Midbrain (tissue), 1 donor: Measurements from ENCODE around the gene C1QTNF9B.

ENCODE experiments used
- DNase-seq: peaks from one replicate; lab custom pipeline; 2025; lab: John Stamatoyannopoulos, UW

C1QTNF9B gene

DNA sequence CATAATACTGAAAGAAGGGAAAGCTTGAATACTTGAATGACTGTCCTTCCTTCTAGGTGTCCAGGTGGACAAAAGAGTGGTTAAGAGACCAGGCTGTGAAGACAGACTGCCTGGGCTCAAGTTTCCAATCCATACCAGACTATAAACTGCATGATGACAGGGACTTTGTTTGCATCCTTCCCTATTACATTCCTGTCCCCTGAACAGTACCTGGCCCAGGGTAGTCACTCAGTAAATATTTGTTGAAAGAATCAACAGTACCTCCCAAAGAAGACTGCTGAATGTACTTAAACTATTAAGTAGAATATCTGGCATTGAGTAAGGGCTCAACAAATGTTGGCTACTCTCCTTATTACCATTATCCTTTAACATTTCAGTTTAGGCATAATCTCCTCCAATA is 37.8 kb downstream of the C1QTNF9B start:
- DNase-seq, result no peak

DNA sequence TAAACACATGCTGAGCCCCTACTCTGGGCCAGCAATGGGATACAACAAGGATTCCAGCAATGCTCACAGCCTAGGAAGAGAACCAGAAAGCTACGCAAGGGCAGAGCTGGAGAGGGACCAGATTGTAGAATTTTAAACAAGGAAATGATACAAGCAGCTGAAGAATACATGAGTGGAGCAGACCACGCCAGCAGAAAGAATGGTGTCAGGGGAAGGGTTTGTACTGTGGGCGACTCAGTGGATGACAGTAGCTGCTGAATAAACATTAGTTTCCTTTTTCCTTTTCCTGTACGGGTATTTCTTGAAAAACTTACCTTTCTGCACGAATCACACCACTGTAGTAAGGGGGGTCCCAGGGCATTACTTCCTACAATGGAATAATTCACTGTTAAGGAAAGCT is 38.8 kb downstream of the C1QTNF9B start:
- DNase-seq, result no peak

DNA sequence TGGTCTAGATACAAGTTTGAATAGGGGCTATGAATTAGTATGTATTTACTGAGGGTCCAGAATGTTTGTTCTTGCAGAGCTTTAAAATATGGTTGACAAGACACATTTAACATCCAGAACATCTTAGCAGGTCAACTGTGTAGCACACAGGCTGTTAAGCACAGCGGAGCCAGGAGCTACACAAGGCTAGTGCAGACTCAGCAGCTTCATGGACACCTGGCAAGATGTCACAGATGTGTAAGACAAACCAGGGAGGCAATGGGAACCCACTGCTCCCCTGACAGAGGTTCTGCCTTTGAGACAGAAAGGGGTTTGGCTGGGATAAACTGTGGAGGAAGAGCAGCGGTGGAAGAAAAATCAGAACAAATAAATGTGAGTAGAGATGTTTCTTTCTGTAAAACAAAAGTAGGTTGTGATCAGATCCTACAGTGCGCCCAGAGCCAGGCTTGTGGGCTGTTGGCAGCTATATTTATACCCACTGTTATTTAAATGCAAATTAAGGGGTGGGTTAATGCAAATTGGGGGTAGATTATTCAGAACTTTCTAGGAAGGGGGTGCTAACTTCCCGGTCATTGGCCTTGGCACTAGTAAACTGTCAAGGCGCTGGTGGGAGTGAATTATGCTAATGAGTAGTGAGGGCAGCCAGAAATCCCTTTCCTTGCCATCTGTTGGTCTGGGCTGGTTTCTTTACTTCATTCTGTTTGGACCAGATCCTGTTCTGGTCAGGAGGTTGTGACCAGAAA is 41.1 kb downstream of the C1QTNF9B start:
- DNase-seq, result peak; percentile 39

DNA sequence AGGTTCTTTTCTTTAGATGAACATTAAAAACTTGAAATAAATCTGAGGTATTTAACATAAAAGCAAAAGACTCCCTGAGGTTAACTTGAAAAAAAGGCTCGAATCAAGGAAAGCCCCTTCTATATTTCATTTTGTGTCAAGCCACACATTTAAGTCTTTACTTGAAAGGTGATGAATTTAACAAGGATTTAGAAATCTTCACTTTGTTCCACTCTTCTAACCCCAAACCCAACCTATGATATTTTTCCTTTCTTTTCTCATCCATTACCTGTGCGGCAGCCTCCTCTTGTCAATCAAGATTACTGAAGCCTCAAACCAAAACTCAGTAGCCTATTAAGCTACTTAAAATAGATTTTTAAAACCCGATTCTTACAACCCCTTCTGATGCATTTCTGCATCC is 41.9 kb downstream of the C1QTNF9B start:
- DNase-seq, result no peak

DNA sequence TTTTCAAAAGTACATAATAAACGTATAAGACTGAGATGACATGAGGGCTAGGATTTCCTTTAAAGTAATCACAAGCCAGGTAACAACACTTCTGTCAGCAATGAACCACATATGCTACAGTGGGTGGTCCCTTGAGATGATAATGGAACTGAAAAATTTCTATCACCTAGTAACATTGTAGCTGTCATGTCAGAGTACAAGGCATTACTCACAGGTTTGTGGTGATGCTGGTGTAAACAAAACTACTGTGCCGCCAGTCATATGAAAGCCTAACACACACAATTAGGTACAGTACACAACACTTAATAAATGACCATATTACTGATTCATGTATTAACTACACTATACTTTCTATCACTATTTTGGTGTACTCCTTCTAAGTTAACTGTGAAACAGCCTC is 45.0 kb downstream of the C1QTNF9B start:
- no peak for DNase-seq

DNA sequence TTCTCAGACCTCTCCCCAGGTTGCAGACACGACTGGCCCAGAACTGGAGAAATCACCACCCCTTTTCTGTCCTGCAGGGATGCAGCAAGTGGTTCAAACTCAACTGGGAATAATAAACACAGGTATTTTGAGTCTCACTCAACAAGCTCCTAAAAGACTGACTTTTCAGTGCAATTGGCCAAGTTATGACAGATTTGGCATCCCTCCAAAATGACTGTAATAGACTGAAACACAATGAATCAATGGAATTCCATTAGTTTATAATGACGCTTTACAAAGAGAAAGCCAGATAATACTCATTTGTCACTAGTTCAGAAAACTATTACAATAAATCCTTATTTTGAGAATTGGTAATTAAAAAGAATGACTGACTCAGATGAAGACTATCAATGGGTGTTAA is 46.2 kb downstream of the C1QTNF9B start:
- DNase-seq, result no peak

DNA sequence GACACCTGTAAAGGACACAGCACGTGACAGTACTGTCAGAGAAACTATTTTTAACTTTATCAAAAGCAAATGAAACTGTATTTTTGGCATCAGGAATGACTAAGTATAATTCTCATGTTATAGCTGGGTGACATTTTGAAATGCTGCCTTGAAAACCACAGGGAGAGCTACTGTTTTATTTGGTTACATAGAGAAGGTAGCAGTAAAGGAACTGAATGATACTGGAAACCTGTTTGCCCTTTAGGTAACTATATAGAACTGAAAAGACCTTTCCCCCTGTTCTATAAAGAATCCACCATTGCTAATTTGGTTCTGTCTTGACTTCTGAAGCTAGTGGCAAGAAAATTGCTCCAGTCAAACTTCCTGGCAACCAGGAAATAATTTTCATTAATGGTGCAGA is 47.2 kb downstream of the C1QTNF9B start:
- DNase-seq, result no peak

DNA sequence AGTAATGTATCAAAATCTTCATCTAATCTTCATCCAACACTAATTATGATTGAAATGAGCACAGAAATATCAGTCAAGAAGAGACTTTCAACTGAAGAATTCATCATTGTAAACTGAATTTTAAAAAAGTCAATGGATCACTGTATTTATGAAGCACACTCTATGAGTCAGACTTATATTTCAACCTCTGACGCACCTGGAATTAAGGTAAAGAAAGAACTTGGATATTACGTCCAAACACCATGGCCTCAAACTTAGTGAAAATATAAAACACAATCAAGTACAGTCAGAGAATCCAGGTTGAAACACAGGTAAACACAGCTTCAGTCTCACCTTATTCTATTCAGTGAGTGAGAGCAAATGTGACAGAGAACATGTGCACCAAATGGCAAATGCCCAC is 47.6 kb downstream of the C1QTNF9B start:
- no peak for DNase-seq

DNA sequence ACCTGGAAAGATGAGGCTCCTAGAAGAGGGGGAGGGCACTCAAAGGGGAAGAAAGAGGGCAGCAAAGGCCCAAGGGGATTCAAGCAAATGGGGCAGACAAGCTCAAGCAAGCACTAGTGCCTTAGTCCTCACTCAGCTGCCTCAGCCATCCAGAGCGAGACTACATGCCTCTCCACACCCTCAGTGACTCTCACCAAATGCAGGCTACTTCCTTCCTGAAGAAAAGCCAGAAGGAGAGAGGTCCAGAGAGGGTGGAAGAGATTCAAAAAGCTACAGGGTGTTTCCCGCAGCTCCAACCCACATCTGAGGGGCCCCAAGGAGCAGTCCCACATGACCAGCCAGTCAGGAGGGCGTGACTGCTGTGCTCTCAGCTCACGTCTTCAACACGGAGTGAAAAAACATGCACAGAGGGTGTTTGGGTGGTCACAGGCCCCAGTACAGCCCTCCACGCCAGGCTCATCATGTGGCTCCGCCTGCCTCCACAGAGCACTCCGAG is 48.6 kb downstream of the C1QTNF9B start:
- DNase-seq, result no peak

DNA sequence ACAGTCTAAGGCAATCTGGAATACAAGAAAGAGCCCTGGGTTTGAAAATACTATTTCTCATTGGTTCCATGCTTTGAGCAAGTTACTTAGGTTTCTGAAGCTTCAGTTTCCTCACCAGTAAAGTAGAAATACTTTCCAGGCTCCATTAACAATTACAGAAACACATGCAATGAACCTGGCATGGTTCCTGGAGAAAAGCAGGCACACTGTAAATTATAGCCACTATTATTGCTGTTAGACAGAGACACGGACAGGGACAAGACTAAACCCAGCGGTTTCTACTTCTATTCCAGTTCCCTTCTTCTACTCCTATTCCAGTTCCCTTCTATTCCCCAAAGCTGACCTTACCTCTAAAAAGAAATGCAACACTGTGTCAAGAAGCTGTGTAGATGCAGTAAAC is 49.3 kb downstream of the C1QTNF9B start:
- no peak for DNase-seq

DNA sequence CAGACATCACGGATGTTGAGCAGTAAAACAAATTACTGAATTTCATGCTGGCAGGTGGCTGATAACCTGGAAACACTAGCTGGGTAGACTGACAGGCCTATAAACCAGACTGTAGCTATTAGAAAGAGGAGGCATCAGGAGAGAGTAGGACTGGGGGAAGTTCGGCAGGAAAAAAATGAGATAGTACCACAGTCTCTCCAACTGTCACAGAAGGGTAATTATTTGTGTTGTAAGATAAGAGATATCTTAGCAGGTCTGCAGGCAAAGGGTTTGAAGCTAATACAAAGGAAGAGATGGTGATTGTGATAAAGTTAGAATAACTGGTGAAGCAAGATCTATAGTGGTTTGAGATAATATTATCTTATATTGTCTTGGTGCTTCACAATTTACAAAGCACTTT is 49.8 kb downstream of the C1QTNF9B start:
- no peak for DNase-seq

DNA sequence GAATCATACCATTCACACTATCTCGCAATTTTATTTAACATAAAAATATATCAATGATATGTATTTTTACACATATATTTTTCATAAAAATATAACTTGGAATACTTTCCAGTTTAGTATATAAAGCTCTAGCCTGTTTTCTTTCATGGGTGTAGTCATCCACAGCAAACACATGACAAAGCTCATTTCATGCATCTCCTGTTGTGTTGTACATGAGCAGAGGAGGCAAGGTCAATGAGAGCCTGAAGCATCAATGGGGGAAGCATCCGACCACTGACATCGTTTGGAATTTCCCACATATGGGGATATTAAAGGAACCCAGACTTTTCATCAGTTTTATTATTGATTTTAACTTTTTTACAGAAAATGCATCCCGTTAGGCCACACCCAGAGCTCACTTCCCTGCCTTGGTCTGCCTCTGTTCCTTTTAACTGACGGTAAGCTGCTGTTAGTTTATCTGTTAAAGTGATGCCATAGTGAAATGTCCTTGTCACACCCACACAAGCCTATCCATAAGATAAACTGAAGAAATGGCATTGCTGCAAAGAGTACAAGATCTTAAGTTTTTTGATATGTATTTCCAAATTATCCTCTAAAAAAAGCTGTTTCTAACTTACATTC is 52.1 kb downstream of the C1QTNF9B start:
- no peak for DNase-seq

DNA sequence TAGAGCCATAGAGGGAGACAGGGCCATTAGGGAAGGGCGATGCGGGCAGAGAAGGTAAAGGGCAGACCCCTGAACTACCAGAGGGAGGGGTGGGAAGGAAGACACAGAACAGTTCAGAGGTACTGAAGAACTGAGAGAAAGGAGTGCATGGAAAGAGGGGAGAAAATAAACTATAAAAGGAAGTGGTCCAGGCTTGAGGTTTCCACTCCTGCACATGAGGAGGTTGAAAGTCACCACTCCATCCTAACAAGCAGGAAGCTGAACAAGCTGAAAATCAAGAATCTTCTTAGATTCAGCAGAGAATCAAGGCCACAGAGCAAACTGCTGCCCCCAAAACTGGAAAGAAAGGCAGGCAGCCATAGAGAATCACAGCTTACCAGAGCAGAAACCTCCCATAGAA is 53.2 kb downstream of the C1QTNF9B start:
- no peak for DNase-seq

DNA sequence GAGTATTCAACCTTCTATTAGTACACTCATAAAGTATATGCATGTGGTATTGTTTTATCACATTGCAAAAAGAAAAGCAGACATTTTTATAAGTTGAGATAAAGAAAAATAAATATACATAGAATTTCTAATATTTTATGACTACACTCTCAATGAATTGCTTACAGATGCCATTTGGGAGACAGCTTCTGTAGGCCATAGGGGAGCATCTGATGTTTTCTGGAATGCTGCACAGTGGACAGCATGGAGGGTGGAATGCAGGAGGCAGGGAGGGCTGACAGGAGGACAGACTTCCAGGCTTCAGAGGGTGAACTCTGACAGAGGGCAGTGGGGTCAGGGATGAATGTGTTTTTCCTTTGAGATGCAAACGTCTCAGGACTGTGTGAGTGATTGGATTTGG is 53.9 kb downstream of the C1QTNF9B start:
- no peak for DNase-seq

DNA sequence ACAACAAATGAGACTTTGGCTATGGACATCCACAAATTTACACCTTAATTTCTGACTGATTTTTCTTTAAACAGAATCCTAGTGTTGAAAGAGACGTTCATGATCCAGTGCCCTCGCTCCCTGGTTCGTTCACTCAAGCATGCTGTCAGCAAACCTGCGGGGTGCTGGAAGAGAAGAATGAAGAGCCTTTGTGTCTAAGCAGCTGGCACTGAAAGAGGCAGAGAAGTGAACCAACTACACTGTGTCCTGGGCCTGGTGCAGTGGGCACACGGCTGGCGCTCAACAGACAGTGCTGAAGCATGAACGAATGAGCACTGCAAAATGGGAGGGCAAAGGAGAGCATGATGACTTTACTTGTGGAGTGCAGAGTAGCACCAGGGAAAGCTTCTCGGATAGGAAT is 54.9 kb downstream of the C1QTNF9B start:
- no peak for DNase-seq
